Esophagus squamous epithelium (tissue), 5 donors: ENCODE data around the gene CYP2W1. TPM values are rescaled to one million over a fixed set of nuclear protein-coding genes. Genes with fewer than 3 reads are reported as not detected.
"Not testable (repeated sequence)": the region's sequence is repeated elsewhere in the genome, so short reads cannot be mapped to it uniquely, and the experiment has no call there.

ENCODE experiments used
- DNase-seq: peaks from one replicate; lab custom pipeline; 2025; lab: John Stamatoyannopoulos, UW
- H3K27ac ChIP-seq, 4 donors: fragments of 200-600 bp; sonication (generic); one replicate each; pipeline ENCODE4 v1.5.1; 2016 to 2019; ENCODE audit warnings: mild to moderate bottlenecking in 1 of 4
- H3K27me3 ChIP-seq, 4 donors: fragments of 200-600 bp; sonication (generic); 1 replicate in 3 of 4; 2 replicates in 1 of 4; pipeline versions ENCODE4 v1.5.1 to v1.6.0; 2017 to 2021; ENCODE audit warnings: antibody characterized with exemption in 1 of 4
- H3K36me3 ChIP-seq, 3 donors: fragments of 200-600 bp; sonication (generic); one replicate each; pipeline ENCODE4 v1.5.1; 2016 to 2019
- H3K4me1 ChIP-seq, 3 donors: fragments of 200-600 bp; sonication (generic); one replicate each; pipeline ENCODE4 v1.5.1; 2017 to 2019
- H3K4me3 ChIP-seq, 4 donors: fragments of 200-600 bp; sonication (generic); 1 replicate in 3 of 4; 2 replicates in 1 of 4; pipeline ENCODE4 v1.5.1; 2016 to 2019; ENCODE audit warnings: mild to moderate bottlenecking in 2 of 4, moderate library complexity in 1 of 4
- H3K9me3 ChIP-seq, 3 donors: fragments of 200-600 bp; sonication (generic); one replicate each; pipeline ENCODE4 v1.5.1; 2016 to 2019
- CTCF ChIP-seq, 6 experiments: fragments of 450-650 bp in 4 of 6; fragments of 200-600 bp in 2 of 6; sonication (generic) in 2 of 6; IDR thresholded peaks; one replicate each; pipeline ENCODE4 v1.5.1; 2016 to 2019; ENCODE audit warnings: antibody characterized with exemption in 6 of 6, mild to moderate bottlenecking in 4 of 6, moderate library complexity in 4 of 6
- POLR2A ChIP-seq, 4 donors: fragments of 450-650 bp; IDR thresholded peaks; one replicate each; pipeline ENCODE4 v1.6.1; 2017; ENCODE audit warnings: antibody characterized with exemption in 4 of 4, mild to moderate bottlenecking in 4 of 4, moderate library complexity in 3 of 4
- WGBS, 2 donors: methylation state at CpG; one replicate each; pipeline ENCODE4 v1.1.5; 2018; 5-methylcytosine and 5-hydroxymethylcytosine counted together
- intact Hi-C: fragments of 100-400 bp; cut with DNase I; formaldehyde crosslinking; loops from one replicate; pipeline ENCODE4 v1.15.0; 2022
- small RNA-seq, 4 donors: library from RNA; depleted of rRNA; stranded (forward); fragments of <200 nt; gene quantifications; one replicate each; pipeline ENCODE3, GENCODE V24; 2016
- total RNA-seq, 4 donors: library from RNA; depleted of rRNA; stranded (reverse); fragments of >200 nt; gene quantifications; one replicate each; pipeline ENCODE4 v1.1.0, GENCODE V29; 2016
- donor health status: DM: yes; HTN: yes; CAD: no.

Gene CYP2W1
- total RNA-seq, 4 donors from 2014 or later, result 0.76 TPM; not detected in 3

GRCh38 chr7:1032536-1033181 lies 49.7 kb downstream of the CYP2W1 start:
- Histone ChIP-seq H3K9me3 (no peaks in the 10 kb centered on the region), H3K4me1 (peaks cover 9 to 21% (median 11%) of the 10 kb centered on the region in 3 donors), H3K27me3 (no peaks in the 10 kb centered on the region), H3K4me3 (no peak overlapping the region), H3K27ac (no peak overlapping the region), H3K36me3 (peaks cover 0 to 4% (median 0%) of the 10 kb centered on the region in 3 donors)
- no peak for DNase-seq
- TF ChIP-seq POLR2A (IDR thresholded peaks at IDR 0.05), result no peak
- TF ChIP-seq CTCF (IDR thresholded peaks at IDR 0.05), result no peak
- WGBS, 2 donors, result 93 to 98% methylated on average over 10 to 15 of the region's 25 CpGs
- intact Hi-C loops, result no loop called here

- no peak overlapping the region for H3K27ac ChIP-seq
- TF ChIP-seq POLR2A (IDR thresholded peaks at IDR 0.05), result no peak
- no peak for TF ChIP-seq CTCF (IDR thresholded peaks at IDR 0.05)
Observed at GRCh38 chr7:1033546-1034145, 50.7 kb downstream of the CYP2W1 start.

GRCh38 chr7:1034769-1035168 lies 51.8 kb downstream of the CYP2W1 start:
- H3K4me1 ChIP-seq, DNase-seq, H3K27ac ChIP-seq, intact Hi-C loops, H3K4me3 ChIP-seq, H3K36me3 ChIP-seq, H3K9me3 ChIP-seq, H3K27me3 ChIP-seq: not testable (repeated sequence)
- 100% methylated on average over 1 of the region's 1 CpG for WGBS, 2 donors

More at GRCh38 chr7:1033546-1034145, 50.7 kb downstream of the CYP2W1 start:
- no peaks in the 10 kb centered on the region for H3K9me3 ChIP-seq
- no peak overlapping the region for H3K4me3 ChIP-seq
- 83 to 88% methylated on average over 20 of the region's 20 CpGs for whole genome bisulfite sequencing, 2 donors
- H3K4me1 ChIP-seq, result peaks cover 5 to 12% (median 9%) of the 10 kb centered on the region in 3 donors
- peaks cover 0 to 4% (median 0%) of the 10 kb centered on the region in 3 donors for H3K36me3 ChIP-seq
- intact Hi-C loops, result no loop called here
- DNase-seq, result no peak
- no peaks in the 10 kb centered on the region for H3K27me3 ChIP-seq

GRCh38 chr7:1036164-1036928 lies 53.4 kb downstream of the CYP2W1 start:
- H3K9me3 ChIP-seq, H3K36me3 ChIP-seq, DNase-seq, H3K27ac ChIP-seq, intact Hi-C loops, H3K4me3 ChIP-seq, H3K27me3 ChIP-seq: not testable (repeated sequence)
- WGBS, 2 donors, result 93 to 98% methylated on average over 21 to 27 of the region's 40 CpGs
- peaks cover 0 to 13% (median 5%) of the 10 kb centered on the region in 3 donors for H3K4me1 ChIP-seq

Small RNAs within 50 kb of the gene (small RNA-seq; reads per million reads assigned to genes)
- gene MIR339, result 5.6 to 12.0 (median 8.8) reads per million in 4 donors

Other genes with a start within 250 kb of the CYP2W1 start
- 100 to 1,000 TPM in 3 of 4 donors, 10 to 100 TPM in 1; 78.0 to 113 (median 105) TPM for gene SUN1, start 150.7 kb upstream of the CYP2W1 start, total RNA-seq
- 10 to 100 TPM; 22.3 to 29.6 (median 27.8) TPM for gene GET4, start 106.6 kb upstream of the CYP2W1 start, total RNA-seq
- 10 to 100 TPM in 2 of 4 donors, 1 to 10 TPM in 2; 6.0 to 13.7 (median 9.9) TPM for gene ADAP1, start 28.5 kb upstream of the CYP2W1 start, total RNA-seq
- 10 to 100 TPM in 1 of 4 donors, 1 to 10 TPM in 3; 4.0 to 13.0 (median 6.9) TPM for gene COX19, start 7.6 kb upstream of the CYP2W1 start, total RNA-seq
- gene GPR146, start 61.4 kb downstream of the CYP2W1 start, total RNA-seq, result 10 to 100 TPM in 1 of 4 donors, 1 to 10 TPM in 3; 1.1 to 12.8 (median 3.5) TPM
- 1 to 10 TPM in 3 of 4 donors, under 1 TPM in 1; 0.87 to 2.3 (median 1.5) TPM for gene GPER1, start 104.9 kb downstream of the CYP2W1 start, total RNA-seq
- 10 to 100 TPM in 3 of 4 donors, 1 to 10 TPM in 1; 6.4 to 23.3 (median 14.0) TPM for gene ZFAND2A, start 177.0 kb downstream of the CYP2W1 start, total RNA-seq
- gene UNCX, start 249.7 kb downstream of the CYP2W1 start, total RNA-seq, result not detected